ENCODE results near the gene AHCYL1.

Gene AHCYL1

GRCh38 chr1:109984456-109985246 lies at the start of gene AHCYL1:
TSS of gene AHCYL1 (plus strand) at chr1:109984765. CDS start at chr1:109985053, 288 bp downstream.
- peak within 1 kb of the TSS; percentile 77 to 83 for H3K4me3 ChIP-seq (replicated peaks in 1 of 2; ENCODE audit: low read depth in 2 of 2, low read length in 2 of 2)
- DNase-seq (ENCODE audit: low read depth in 2 of 2): peak; percentile 99
- TF ChIP-seq, protein P1, sequence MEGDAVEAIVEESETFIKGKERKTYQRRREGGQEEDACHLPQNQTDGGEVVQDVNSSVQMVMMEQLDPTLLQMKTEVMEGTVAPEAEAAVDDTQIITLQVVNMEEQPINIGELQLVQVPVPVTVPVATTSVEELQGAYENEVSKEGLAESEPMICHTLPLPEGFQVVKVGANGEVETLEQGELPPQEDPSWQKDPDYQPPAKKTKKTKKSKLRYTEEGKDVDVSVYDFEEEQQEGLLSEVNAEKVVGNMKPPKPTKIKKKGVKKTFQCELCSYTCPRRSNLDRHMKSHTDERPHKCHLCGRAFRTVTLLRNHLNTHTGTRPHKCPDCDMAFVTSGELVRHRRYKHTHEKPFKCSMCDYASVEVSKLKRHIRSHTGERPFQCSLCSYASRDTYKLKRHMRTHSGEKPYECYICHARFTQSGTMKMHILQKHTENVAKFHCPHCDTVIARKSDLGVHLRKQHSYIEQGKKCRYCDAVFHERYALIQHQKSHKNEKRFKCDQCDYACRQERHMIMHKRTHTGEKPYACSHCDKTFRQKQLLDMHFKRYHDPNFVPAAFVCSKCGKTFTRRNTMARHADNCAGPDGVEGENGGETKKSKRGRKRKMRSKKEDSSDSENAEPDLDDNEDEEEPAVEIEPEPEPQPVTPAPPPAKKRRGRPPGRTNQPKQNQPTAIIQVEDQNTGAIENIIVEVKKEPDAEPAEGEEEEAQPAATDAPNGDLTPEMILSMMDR (IDR thresholded peaks at IDR 0.05; ENCODE audit: low read depth, low read length): peak; percentile 97

DNA sequence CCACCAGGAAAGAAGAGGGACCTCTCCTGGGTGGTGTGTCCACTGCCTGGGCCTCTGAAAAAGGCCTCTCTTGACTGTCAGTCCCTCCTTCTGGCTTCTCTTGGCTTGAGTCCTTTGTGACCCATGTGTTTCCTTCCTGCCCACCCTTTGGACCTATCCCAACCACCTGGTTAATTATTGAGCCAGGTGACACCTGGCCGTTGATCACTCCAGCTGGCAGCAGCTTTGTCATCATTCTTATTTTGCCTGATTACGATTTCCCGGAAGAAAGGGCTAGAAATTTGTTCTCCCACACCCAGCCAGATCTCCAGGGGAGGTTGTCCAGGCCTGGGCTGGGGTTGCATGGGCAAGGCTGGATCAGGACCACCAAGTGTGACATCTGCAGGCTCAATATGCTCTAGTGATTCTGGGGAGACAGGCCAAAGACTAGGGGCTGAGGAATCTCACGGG lies 49.1 kb upstream of the AHCYL1 start:
- TF ChIP-seq, protein P1 (IDR thresholded peaks at IDR 0.05; ENCODE audit: low read depth, low read length): no peak
- DNase-seq (ENCODE audit: low read depth in 2 of 2): no peak

GRCh38 chr1:109937738-109938137 lies 46.8 kb upstream of the AHCYL1 start:
- no peak overlapping the region for H3K4me3 ChIP-seq (replicated peaks in 1 of 2; ENCODE audit: low read depth in 2 of 2, low read length in 2 of 2)
- TF ChIP-seq, protein P1 (IDR thresholded peaks at IDR 0.05; ENCODE audit: low read depth, low read length): no peak
- no peak for DNase-seq (ENCODE audit: low read depth in 2 of 2)

More for the DNA sequence above, 49.1 kb upstream of the AHCYL1 start:
- no peak overlapping the region for H3K4me3 ChIP-seq (replicated peaks in 1 of 2; ENCODE audit: low read depth in 2 of 2, low read length in 2 of 2)

GRCh38 chr1:109938556-109938955 lies 46.0 kb upstream of the AHCYL1 start:
- TF ChIP-seq, protein P1 (IDR thresholded peaks at IDR 0.05; ENCODE audit: low read depth, low read length): no peak
- H3K4me3 ChIP-seq (replicated peaks in 1 of 2; ENCODE audit: low read depth in 2 of 2, low read length in 2 of 2): no peak overlapping the region
- DNase-seq (ENCODE audit: low read depth in 2 of 2): no peak

- H3K4me3 ChIP-seq (replicated peaks in 1 of 2; ENCODE audit: low read depth in 2 of 2, low read length in 2 of 2): no peak overlapping the region
- TF ChIP-seq, protein P1 (IDR thresholded peaks at IDR 0.05; ENCODE audit: low read depth, low read length): no peak
- no peak for DNase-seq (ENCODE audit: low read depth in 2 of 2)
Measured at GRCh38 chr1:109942434-109942833, 42.1 kb upstream of the AHCYL1 start.

- no peak for DNase-seq (ENCODE audit: low read depth in 2 of 2)
Measured at GRCh38 chr1:109944541-109944940, 40.0 kb upstream of the AHCYL1 start.

More at GRCh38 chr1:109944541-109944940, 40.0 kb upstream of the AHCYL1 start:
- TF ChIP-seq, protein P1 (IDR thresholded peaks at IDR 0.05; ENCODE audit: low read depth, low read length): no peak
- H3K4me3 ChIP-seq (replicated peaks in 1 of 2; ENCODE audit: low read depth in 2 of 2, low read length in 2 of 2): no peak overlapping the region

Data from cardiac fibroblast (primary cell).